ENCODE measurements around the gene COX7C. TPM values are rescaled to one million over a fixed set of nuclear protein-coding genes. Genes with fewer than 3 reads are reported as not detected.

The COX7C gene
- total and polyA plus RNA-seq, 9 of the 15 experiments (the other 6 are each of a cell fraction or from before 2014, with no cell fraction given) = 576 to 1,783 (median 996) TPM

DNA sequence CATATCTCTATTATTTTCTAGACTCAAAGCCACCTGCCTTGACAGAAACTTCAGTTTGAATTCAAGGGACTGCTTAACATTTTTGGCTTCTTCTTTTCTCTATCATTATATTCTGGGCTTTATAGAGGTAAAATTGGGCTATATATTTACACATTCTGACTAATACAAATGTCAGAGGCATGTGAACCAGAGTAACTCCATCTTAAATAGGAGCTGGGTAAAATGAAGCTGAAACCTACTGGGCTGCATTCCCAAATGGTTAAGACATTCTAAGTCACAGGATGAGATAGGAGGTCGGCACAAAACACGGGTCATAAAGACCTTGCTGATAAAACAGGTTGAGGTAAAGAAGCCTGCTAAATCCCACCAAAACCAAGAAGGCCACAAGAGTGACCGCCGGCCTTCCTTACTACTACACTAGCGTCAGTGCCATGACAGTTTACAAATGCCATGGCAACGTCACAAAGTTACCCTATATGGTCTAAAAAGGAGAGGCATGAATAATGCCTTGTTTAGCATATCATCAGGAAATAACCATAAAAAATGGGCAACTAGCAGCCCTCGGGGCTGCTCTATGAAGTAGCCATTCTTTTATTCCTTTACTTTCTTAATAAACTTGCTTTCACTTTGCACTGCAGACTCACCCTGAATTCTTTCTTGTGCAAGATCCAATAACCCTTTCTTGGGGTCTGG is 44.8 kb upstream of the COX7C start:
- H3K9me1 ChIP-seq (ENCODE audit: control insufficient read depth, insufficient read depth, low read length) = peaks cover 3% of the 10 kb centered on the region
- no peaks in the 10 kb centered on the region for H3K27me3 ChIP-seq (ENCODE audit: control insufficient read depth in 2 of 2, insufficient read depth in 2 of 2, low read length in 2 of 2)
- intact Hi-C loops (cut with micrococcal nuclease) = loop anchor here (5.0 kb wide), 2 partner anchors 44 to 66 kb away; partner anchors contain the start of gene COX7C
- H2AFZ ChIP-seq (ENCODE audit: low read depth, low read length) = peak overlapping the region; percentile 23; the same call in 1 of the 2 replicates
- H4K20me1 ChIP-seq (replicated peaks; ENCODE audit: control insufficient read depth, insufficient read depth, low read length) = no peaks in the 10 kb centered on the region
- no peaks in the 10 kb centered on the region for H3K9me3 ChIP-seq (replicated peaks; ENCODE audit: control insufficient read depth, insufficient read depth, low read depth, low read length)
- peaks cover 5% of the 10 kb centered on the region; the same call in 1 of the 3 replicates for H3K79me2 ChIP-seq (ENCODE audit: control insufficient read depth, insufficient read depth, low read length)
- no peak overlapping the region for H3K27ac ChIP-seq (ENCODE audit: extremely low read depth, low read depth, low read length)
- FAIRE-seq = no peak
- CTCF ChIA-PET (ENCODE audit: low intra/inter-chr PET ratio) = no interaction called here
- in situ Hi-C loops (cut with MboI) = no loop called here
- ATAC-seq = no peak
- no TSS peak for BruUV-seq (replicated peaks)
- H3K36me3 ChIP-seq (ENCODE audit: control insufficient read depth, insufficient read depth, low read length) = peaks cover 2% of the 10 kb centered on the region; the same call in 1 of the 3 replicates
- DNase-seq (ENCODE audit: extremely low read depth in 1 of 4, low spot score in 3 of 4) = no peak
- 36% methylated on average over 7 of the region's 7 CpGs for WGBS (ENCODE audit: insufficient coverage, low coverage, missing lambda C conversion rate)
- H3K9ac ChIP-seq (ENCODE audit: insufficient read depth in 1 of 2, low read depth in 2 of 2, low read length in 2 of 2) = no peak overlapping the region
- H3K4me3 ChIP-seq = no peak overlapping the region
- peaks cover 9 to 12% of the 10 kb centered on the region in 2 experiments; a peak in 4 of 5 replicates for H3K4me1 ChIP-seq (replicated peaks in 1 of 2; ENCODE audit: control insufficient read depth in 2 of 2, insufficient read depth in 2 of 2, low read length in 2 of 2)
- no peak overlapping the region for H3K4me2 ChIP-seq (ENCODE audit: insufficient read depth, low read length)
- POLR2A ChIA-PET = interaction anchor here (0.7 kb wide), 1 partner anchor 15 kb away, joined by 3 read pairs; no protein-coding TSS in a partner anchor
- TF ChIP-seq NCOA6 (IDR thresholded peaks at IDR 0.05) = no peak
- TF ChIP-seq SLC30A9 (CRISPR knock-in tag; IDR thresholded peaks at IDR 0.05) = no peak
- TF ChIP-seq BDP1 (IDR thresholded peaks at IDR 0.05; ENCODE audit: insufficient read depth, insufficient read length) = no peak
- TF ChIP-seq CHD7 (IDR thresholded peaks at IDR 0.05; ENCODE audit: low read depth, low read length) = no peak
- peak; percentile 68; the same call in 1 of the 2 replicates for TF ChIP-seq BACH1 (tag; IDR thresholded peaks at IDR 0.05)
- TF ChIP-seq, protein P1, sequence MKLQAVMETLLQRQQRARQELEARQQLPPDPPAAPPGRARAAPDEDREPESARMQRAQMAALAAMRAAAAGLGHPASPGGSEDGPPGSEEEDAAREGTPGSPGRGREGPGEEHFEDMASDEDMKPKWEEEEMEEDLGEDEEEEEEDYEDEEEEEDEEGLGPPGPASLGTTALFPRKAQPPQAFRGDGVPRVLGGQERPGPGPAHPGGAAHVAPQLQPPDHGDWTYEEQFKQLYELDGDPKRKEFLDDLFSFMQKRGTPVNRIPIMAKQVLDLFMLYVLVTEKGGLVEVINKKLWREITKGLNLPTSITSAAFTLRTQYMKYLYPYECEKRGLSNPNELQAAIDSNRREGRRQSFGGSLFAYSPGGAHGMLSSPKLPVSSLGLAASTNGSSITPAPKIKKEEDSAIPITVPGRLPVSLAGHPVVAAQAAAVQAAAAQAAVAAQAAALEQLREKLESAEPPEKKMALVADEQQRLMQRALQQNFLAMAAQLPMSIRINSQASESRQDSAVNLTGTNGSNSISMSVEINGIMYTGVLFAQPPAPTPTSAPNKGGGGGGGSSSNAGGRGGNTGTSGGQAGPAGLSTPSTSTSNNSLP (IDR thresholded peaks at IDR 0.05; ENCODE audit: borderline replicate concordance, low read depth, low read length) = no peak
- no peak for TF ChIP-seq NR2C1 (IDR thresholded peaks at IDR 0.05)
- peak; percentile 61 for TF ChIP-seq NR2C1 (tag; IDR thresholded peaks at IDR 0.05)
- TF ChIP-seq MEF2D (tag; conservative IDR thresholded peaks at IDR 0.05; ENCODE audit: low read depth) = 0 out of 2 replicates have a peak, but pooled peaks have one; percentile 33
